CD14-positive monocyte (primary cell): ENCODE data around the gene CCDC33. TPM values are rescaled to one million over a fixed set of nuclear protein-coding genes. Genes with fewer than 3 reads are reported as not detected.

Experiments used
- DNase-seq, 3 donors: peaks; one replicate each; pipeline ENCODE4 v3.0.0-alpha.2; 2011 to 2022
- H2AFZ ChIP-seq: 2 replicates; pipeline ENCODE4 v1.6.0; 2012; ENCODE audit warnings: mild to moderate bottlenecking, low read depth, low read length, inconsistent platforms; ENCODE audit not compliant: insufficient read depth, poor library complexity, severe bottlenecking
- H3K27ac ChIP-seq, 2 donors: 1 replicate in 1 of 2; 2 replicates in 1 of 2; pipeline ENCODE4 v1.5.1; 2012 to 2013; ENCODE audit warnings: low read length in 2 of 2, control low read depth in 1 of 2, inconsistent platforms in 1 of 2, low read depth in 1 of 2, mild to moderate bottlenecking in 1 of 2
- H3K27me3 ChIP-seq, 2 donors: one replicate each; pipeline versions ENCODE4 v1.6.0 to v1.6.1; 2011 to 2013; ENCODE audit warnings: low read length in 2 of 2; ENCODE audit not compliant: control insufficient read depth in 2 of 2, insufficient read depth in 2 of 2
- H3K36me3 ChIP-seq, 2 donors: replicated peaks in 1 of 2; 1 replicate in 1 of 2; 2 replicates in 1 of 2; pipeline versions ENCODE4 v1.5.1 to v1.6.1; 2012 to 2013; ENCODE audit warnings: low read length in 2 of 2, control low read depth in 1 of 2, inconsistent platforms in 1 of 2, mild to moderate bottlenecking in 1 of 2; ENCODE audit not compliant: insufficient read depth in 2 of 2, control insufficient read depth in 1 of 2
- H3K4me1 ChIP-seq, 2 donors: 1 replicate in 1 of 2; 2 replicates in 1 of 2; pipeline versions ENCODE4 v1.5.1 to v1.6.1; 2012 to 2013; ENCODE audit warnings: low read length in 2 of 2, control low read depth in 1 of 2, inconsistent platforms in 1 of 2, mild to moderate bottlenecking in 1 of 2, moderate library complexity in 1 of 2; ENCODE audit not compliant: insufficient read depth in 2 of 2, control insufficient read depth in 1 of 2
- H3K4me2 ChIP-seq: replicated peaks from 2 replicates; pipeline ENCODE3; 2012; ENCODE audit warnings: low read length, moderate library complexity, mild to moderate bottlenecking; ENCODE audit not compliant: poor library complexity, severe bottlenecking; ENCODE audit errors: extremely low read depth
- H3K4me3 ChIP-seq, 3 experiments: fragments of 200-600 bp in 1 of 3; sonication (generic) in 1 of 3; replicated peaks in 1 of 3; 1 replicate in 2 of 3; 2 replicates in 1 of 3; pipeline ENCODE4 v1.5.1; 2011 to 2013; ENCODE audit warnings: low read length in 3 of 3, mild to moderate bottlenecking in 3 of 3, control low read depth in 2 of 3, low read depth in 2 of 3, inconsistent platforms in 1 of 3, moderate library complexity in 1 of 3
- H3K79me2 ChIP-seq: 2 replicates; pipeline ENCODE4 v1.6.0; 2012; ENCODE audit warnings: mild to moderate bottlenecking, control low read depth, inconsistent platforms, low read length, moderate library complexity; ENCODE audit not compliant: insufficient read depth
- H3K9ac ChIP-seq: 2 replicates; pipeline ENCODE4 v1.6.0; 2017; ENCODE audit warnings: low read length, mild to moderate bottlenecking; ENCODE audit not compliant: insufficient read depth, poor library complexity, severe bottlenecking
- H3K9me3 ChIP-seq, 2 donors: replicated peaks in 1 of 2; 1 replicate in 1 of 2; 2 replicates in 1 of 2; pipeline versions ENCODE4 v1.5.1 to v1.6.1; 2012 to 2013; ENCODE audit warnings: low read length in 2 of 2, control low read depth in 1 of 2; ENCODE audit not compliant: control insufficient read depth in 1 of 2, insufficient read depth in 1 of 2
- H4K20me1 ChIP-seq: 2 replicates; pipeline ENCODE4 v1.6.0; 2012; ENCODE audit warnings: mild to moderate bottlenecking, low read length, control low read depth, moderate library complexity; ENCODE audit not compliant: insufficient read depth
- H3K27ac Mint-ChIP-seq, 7 donors: one replicate each; pipeline ENCODE4 v1.8.0; 2020; ENCODE audit warnings: mild to moderate bottlenecking in 7 of 7, mixed read lengths in 7 of 7, moderate library complexity in 6 of 7, inconsistent platforms in 2 of 7
- H3K27me3 Mint-ChIP-seq, 3 donors: one replicate each; pipeline ENCODE4 v1.8.0; 2021 to 2022; ENCODE audit warnings: low read depth in 3 of 3, mild to moderate bottlenecking in 3 of 3, mixed read lengths in 3 of 3, moderate library complexity in 3 of 3, inconsistent platforms in 1 of 3
- H3K36me3 Mint-ChIP-seq, 2 donors: one replicate each; pipeline ENCODE4 v1.8.0; 2020; ENCODE audit warnings: mixed read lengths in 2 of 2, inconsistent platforms in 1 of 2, mild to moderate bottlenecking in 1 of 2
- H3K4me1 Mint-ChIP-seq: one replicate; pipeline ENCODE4 v1.8.0; 2020; ENCODE audit warnings: mild to moderate bottlenecking, mixed read lengths
- H3K4me3 Mint-ChIP-seq, 2 donors: one replicate each; pipeline ENCODE4 v1.8.0; 2020; ENCODE audit warnings: mild to moderate bottlenecking in 2 of 2, mixed read lengths in 2 of 2, moderate library complexity in 1 of 2
- H3K9me3 Mint-ChIP-seq, 7 donors: one replicate each; pipeline ENCODE4 v1.8.0; 2020 to 2022; ENCODE audit warnings: mixed read lengths in 7 of 7, mild to moderate bottlenecking in 6 of 7, moderate library complexity in 6 of 7, inconsistent platforms in 2 of 7
- WGBS: methylation state at CpG from one replicate; pipeline ENCODE4 v1.1.5; 2013; ENCODE audit warnings: missing lambda C conversion rate; ENCODE audit not compliant: insufficient coverage; 5-methylcytosine and 5-hydroxymethylcytosine counted together
- intact Hi-C, 2 donors: fragments of 100-400 bp; cut with micrococcal nuclease; formaldehyde crosslinking; loops; one replicate each; pipeline versions ENCODE4 v1.15.0 to v1.15.1; 2023
- polyA plus RNA-seq, 3 donors: library from polyadenylated mRNA; depleted of rRNA in 1 of 3; unstranded in 2 of 3; stranded (reverse) in 1 of 3; fragments of 300-500 nt in 2 of 3; fragments of >200 nt in 1 of 3; fragmentation: Illumina TruSeq in 2 of 3; gene quantifications; 1 replicate in 2 of 3; 2 replicates in 1 of 3; pipeline ENCODE4 v1.2.3, GENCODE V29; 2012 to 2021
- TF ChIP-seq, protein P1 (sequence below): fragments of 200-600 bp; IDR thresholded peaks from one replicate; pipeline ENCODE4 v1.8.0; 2022; ENCODE audit warnings: antibody characterized with exemption, mild to moderate bottlenecking

The CCDC33 gene
- polyA plus RNA-seq, 3 donors, result not detected

GRCh38 chr15:74239051-74239705 lies 3.1 kb downstream of the CCDC33 start:
- intact Hi-C loops, result no loop called here
- DNase-seq, result no peak
- Histone ChIP-seq H3K79me2 (no peaks in the 10 kb centered on the region), H2AFZ (no peak overlapping the region), H3K27me3 (peaks cover 0 to under 1% of the 10 kb centered on the region in 2 donors), H3K9ac (no peak overlapping the region), H3K4me2 (no peak overlapping the region), H3K9me3 (no peaks in the 10 kb centered on the region), H3K4me1 (no peaks in the 10 kb centered on the region), H3K36me3 (no peaks in the 10 kb centered on the region), H3K4me3 (no peak overlapping the region), H3K27ac (no peak overlapping the region), H4K20me1 (no peaks in the 10 kb centered on the region)
- H3K9me3 Mint-ChIP-seq, result peaks cover 0 to 2% (median 0%) of the 10 kb centered on the region in 7 donors
- H3K36me3 Mint-ChIP-seq, result no peaks in the 10 kb centered on the region
- peaks cover 1 to 15% (median 8%) of the 10 kb centered on the region in 3 donors for H3K27me3 Mint-ChIP-seq
- WGBS, result 89% methylated on average over 5 of the region's 6 CpGs
- H3K4me3 Mint-ChIP-seq, result no peak overlapping the region
- H3K4me1 Mint-ChIP-seq, result no peaks in the 10 kb centered on the region
- H3K27ac Mint-ChIP-seq, result no peak overlapping the region
- TF ChIP-seq, protein P1, sequence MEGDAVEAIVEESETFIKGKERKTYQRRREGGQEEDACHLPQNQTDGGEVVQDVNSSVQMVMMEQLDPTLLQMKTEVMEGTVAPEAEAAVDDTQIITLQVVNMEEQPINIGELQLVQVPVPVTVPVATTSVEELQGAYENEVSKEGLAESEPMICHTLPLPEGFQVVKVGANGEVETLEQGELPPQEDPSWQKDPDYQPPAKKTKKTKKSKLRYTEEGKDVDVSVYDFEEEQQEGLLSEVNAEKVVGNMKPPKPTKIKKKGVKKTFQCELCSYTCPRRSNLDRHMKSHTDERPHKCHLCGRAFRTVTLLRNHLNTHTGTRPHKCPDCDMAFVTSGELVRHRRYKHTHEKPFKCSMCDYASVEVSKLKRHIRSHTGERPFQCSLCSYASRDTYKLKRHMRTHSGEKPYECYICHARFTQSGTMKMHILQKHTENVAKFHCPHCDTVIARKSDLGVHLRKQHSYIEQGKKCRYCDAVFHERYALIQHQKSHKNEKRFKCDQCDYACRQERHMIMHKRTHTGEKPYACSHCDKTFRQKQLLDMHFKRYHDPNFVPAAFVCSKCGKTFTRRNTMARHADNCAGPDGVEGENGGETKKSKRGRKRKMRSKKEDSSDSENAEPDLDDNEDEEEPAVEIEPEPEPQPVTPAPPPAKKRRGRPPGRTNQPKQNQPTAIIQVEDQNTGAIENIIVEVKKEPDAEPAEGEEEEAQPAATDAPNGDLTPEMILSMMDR, result no peak

DNA sequence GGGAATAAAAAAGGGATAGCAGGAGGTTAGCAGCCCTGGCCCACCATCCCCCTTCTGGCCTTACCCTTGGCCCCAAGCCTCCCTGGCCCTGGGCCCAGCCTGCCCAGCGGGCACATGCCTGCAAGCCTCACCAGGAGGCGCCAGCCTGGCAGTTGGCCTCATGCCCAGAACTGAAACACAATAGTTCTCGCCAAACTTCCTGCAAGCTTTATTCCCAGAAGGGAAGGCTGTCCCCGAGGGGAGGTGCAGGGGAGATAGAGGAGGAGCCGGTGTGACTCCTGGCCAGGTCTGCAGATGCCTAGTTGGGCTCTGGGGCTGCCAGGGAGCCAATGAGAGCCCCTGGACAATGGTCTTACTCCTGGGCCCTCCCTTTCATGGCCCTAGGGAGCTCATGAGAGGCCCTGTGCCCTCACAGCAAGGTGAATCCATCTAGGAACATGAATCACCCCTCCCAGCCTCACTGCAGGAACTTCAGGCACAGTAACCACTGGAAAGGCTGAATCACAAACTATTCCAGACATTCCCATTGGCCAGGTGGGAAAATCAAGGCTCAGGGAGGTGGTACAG lies 4.0 kb downstream of the CCDC33 start:
- H3K4me3 Mint-ChIP-seq, result no peak overlapping the region
- TF ChIP-seq, protein P1, result no peak
- Histone ChIP-seq H3K36me3 (no peaks in the 10 kb centered on the region), H3K9ac (no peak overlapping the region), H3K4me1 (no peaks in the 10 kb centered on the region), H3K9me3 (no peaks in the 10 kb centered on the region), H3K27me3 (peaks cover 0 to 9% of the 10 kb centered on the region in 2 donors), H3K4me2 (no peak overlapping the region), H2AFZ (no peak overlapping the region), H3K27ac (no peak overlapping the region), H4K20me1 (no peaks in the 10 kb centered on the region), H3K79me2 (no peaks in the 10 kb centered on the region), H3K4me3 (no peak overlapping the region)
- 3% methylated on average over 5 of the region's 5 CpGs for WGBS
- intact Hi-C loops, result no loop called here
- H3K36me3 Mint-ChIP-seq, result no peaks in the 10 kb centered on the region
- no peak for DNase-seq
- H3K27me3 Mint-ChIP-seq, result peaks cover 7 to 22% (median 11%) of the 10 kb centered on the region in 3 donors
- H3K9me3 Mint-ChIP-seq, result peaks cover 0 to 2% (median 0%) of the 10 kb centered on the region in 7 donors
- no peaks in the 10 kb centered on the region for H3K4me1 Mint-ChIP-seq
- H3K27ac Mint-ChIP-seq, result no peak overlapping the region
